A549 (cell line): Measurements from ENCODE around the gene LDLRAD4.

ENCODE experiments used
- CTCF ChIP-seq: fragments of >200 bp; sonication (Bioruptor Twin); formaldehyde crosslinking; IDR thresholded peaks from 3 replicates; pipeline ENCODE4 v1.5.1; 2016
- ELK1 ChIP-seq: fragments of 150-350 bp; IDR thresholded peaks from 2 replicates; pipeline ENCODE4 v1.6.1; 2014; ENCODE audit warnings: low read depth, mild to moderate bottlenecking, low read length
- EP300 ChIP-seq, 2 experiments: fragments of >200 bp; sonication (Bioruptor Twin); formaldehyde crosslinking; IDR thresholded peaks; 2 replicates in 1 of 2; 3 replicates in 1 of 2; pipeline ENCODE4 v1.6.1; 2016 to 2017
- HES2 ChIP-seq: fragments of >200 bp; sonication (Bioruptor Twin); formaldehyde crosslinking; IDR thresholded peaks from 2 replicates; pipeline ENCODE4 v1.6.1; 2016
- HOXA7 ChIP-seq: fragments of 250-450 bp; sonication (Bioruptor Pico); IDR thresholded peaks from 2 replicates; pipeline ENCODE4 v1.5.0; 2020; ENCODE audit warnings: mild to moderate bottlenecking, moderate library complexity
- NR3C1 ChIP-seq: fragments of >200 bp; sonication (Bioruptor Twin); formaldehyde crosslinking; IDR thresholded peaks from 3 replicates; pipeline ENCODE4 v1.6.1; 2017
- PBX3 ChIP-seq: IDR thresholded peaks from 2 replicates; pipeline ENCODE4 v1.6.1; 2012
- POLR2A ChIP-seq: IDR thresholded peaks from 2 replicates; pipeline ENCODE4 v1.6.1; 2012; ENCODE audit warnings: mild to moderate bottlenecking, low read length
- REST ChIP-seq: fragments of 200-600 bp; sonication (generic); IDR thresholded peaks from 2 replicates; pipeline ENCODE4 v1.6.1; 2016; ENCODE audit warnings: antibody characterized with exemption, mild to moderate bottlenecking, moderate library complexity
- USF2 ChIP-seq: fragments of 450-650 bp; IDR thresholded peaks from 2 replicates; pipeline ENCODE4 v1.6.1; 2014; ENCODE audit warnings: antibody characterized with exemption
- ZFP36 ChIP-seq: fragments of 450-650 bp; IDR thresholded peaks from 2 replicates; pipeline ENCODE4 v1.6.1; 2014; ENCODE audit warnings: borderline replicate concordance; ENCODE audit not compliant: partially characterized antibody

GRCh38 chr18:13321923-13322322 lies 103.4 kb downstream of the LDLRAD4 start:
- no peak for TF ChIP-seq POLR2A
- TF ChIP-seq CTCF, result no peak
- TF ChIP-seq EP300 (IDR thresholded peaks at IDR 0.05), result no peak
- no peak for TF ChIP-seq NR3C1
- no peak for TF ChIP-seq PBX3
- TF ChIP-seq ZFP36, result no peak
- no peak for TF ChIP-seq USF2
- no peak for TF ChIP-seq ELK1
- TF ChIP-seq REST, result no peak
- no peak for TF ChIP-seq HES2
- no peak for TF ChIP-seq HOXA7 (CRISPR knock-in tag)
